Lower leg skin (tissue), 3 donors: ENCODE data around the gene NFU1.

ENCODE experiments used
- CTCF ChIP-seq, 3 donors: fragments of 450-650 bp; IDR thresholded peaks; one replicate each; pipeline ENCODE4 v1.5.1; 2016; ENCODE audit warnings: antibody characterized with exemption in 3 of 3, mild to moderate bottlenecking in 3 of 3, moderate library complexity in 2 of 3
- POLR2A ChIP-seq, 2 donors: fragments of 450-650 bp; IDR thresholded peaks; one replicate each; pipeline ENCODE4 v1.6.1; 2016 to 2017; ENCODE audit warnings: antibody characterized with exemption in 2 of 2, mild to moderate bottlenecking in 1 of 2, moderate library complexity in 1 of 2

- TF ChIP-seq CTCF (IDR thresholded peaks at IDR 0.05) (no peak), POLR2A (IDR thresholded peaks at IDR 0.05) (no peak)
These were observed 47.2 kb downstream of the NFU1 start for GRCh38 chr2:69390001-69390400.
